ENCODE measurements around the gene NOL4L. TPM values are rescaled to one million over a fixed set of nuclear protein-coding genes. Genes with fewer than 3 reads are reported as not detected.

NOL4L gene
- polyA plus RNA-seq, 3 donors, result 1.1 to 30.9 (median 2.8) TPM

GRCh38 chr20:32460231-32460630 lies 124.9 kb downstream of the NOL4L start:
- Mint-ChIP-seq H3K9me3 (no peaks in the 10 kb centered on the region), H3K4me1 (peaks cover 17% of the 10 kb centered on the region), H3K4me3 (no peak overlapping the region), H3K27ac (peak overlapping the region in 1 of 7 donors; percentile 75), H3K27me3 (ENCODE audit: low read depth in 3 of 3) (peaks cover 0 to 5% (median 0%) of the 10 kb centered on the region in 3 donors), H3K36me3 (peaks cover 20 to 22% of the 10 kb centered on the region in 2 donors)
- intact Hi-C loops (cut with micrococcal nuclease), result no loop called here
- no peak overlapping the region for H2AFZ ChIP-seq (ENCODE audit: insufficient read depth, low read depth, low read length, poor library complexity, severe bottlenecking)
- no peak for DNase-seq
- H3K4me1 ChIP-seq (ENCODE audit: control insufficient read depth in 1 of 2, insufficient read depth in 2 of 2, low read length in 2 of 2), result peaks cover 14 to 20% of the 10 kb centered on the region in 2 donors
- H3K27ac ChIP-seq (ENCODE audit: low read depth in 1 of 2, low read length in 2 of 2), result no peak overlapping the region
- no peaks in the 10 kb centered on the region for H3K27me3 ChIP-seq (ENCODE audit: control insufficient read depth in 2 of 2, insufficient read depth in 2 of 2, low read length in 2 of 2)
- H3K4me3 ChIP-seq (replicated peaks in 1 of 3; ENCODE audit: low read depth in 2 of 3, low read length in 3 of 3), result no peak overlapping the region
- peaks cover 14 to 19% of the 10 kb centered on the region in 2 donors for H3K36me3 ChIP-seq (replicated peaks in 1 of 2; ENCODE audit: control insufficient read depth in 1 of 2, insufficient read depth in 2 of 2, low read length in 2 of 2)
- no peak for TF ChIP-seq CTCF (IDR thresholded peaks at IDR 0.05)
- peaks cover 5% of the 10 kb centered on the region for H3K79me2 ChIP-seq (ENCODE audit: insufficient read depth, low read length)
- no peaks in the 10 kb centered on the region for H3K9me3 ChIP-seq (replicated peaks in 1 of 2; ENCODE audit: control insufficient read depth in 1 of 2, insufficient read depth in 1 of 2, low read length in 2 of 2)
- WGBS (ENCODE audit: insufficient coverage), result 95% methylated on average over 11 of the region's 15 CpGs
- H4K20me1 ChIP-seq (ENCODE audit: insufficient read depth, low read length), result peaks cover 63% of the 10 kb centered on the region
- no peak overlapping the region for H3K4me2 ChIP-seq (replicated peaks; ENCODE audit: extremely low read depth, low read length, poor library complexity, severe bottlenecking)
- no peak overlapping the region for H3K9ac ChIP-seq (ENCODE audit: insufficient read depth, low read length, poor library complexity, severe bottlenecking)

GRCh38 chr20:32458837-32459220 lies 126.3 kb downstream of the NOL4L start:
- no peak for TF ChIP-seq CTCF (IDR thresholded peaks at IDR 0.05)
- Histone ChIP-seq H3K9me3 (replicated peaks in 1 of 2; ENCODE audit: control insufficient read depth in 1 of 2, insufficient read depth in 1 of 2, low read length in 2 of 2) (no peaks in the 10 kb centered on the region), H3K4me1 (ENCODE audit: control insufficient read depth in 1 of 2, insufficient read depth in 2 of 2, low read length in 2 of 2) (peaks cover 10 to 17% of the 10 kb centered on the region in 2 donors), H4K20me1 (ENCODE audit: insufficient read depth, low read length) (peaks cover 52% of the 10 kb centered on the region), H3K36me3 (replicated peaks in 1 of 2; ENCODE audit: control insufficient read depth in 1 of 2, insufficient read depth in 2 of 2, low read length in 2 of 2) (peaks cover 20 to 31% of the 10 kb centered on the region in 2 donors), H3K79me2 (ENCODE audit: insufficient read depth, low read length) (peaks cover 1% of the 10 kb centered on the region), H3K9ac (ENCODE audit: insufficient read depth, low read length, poor library complexity, severe bottlenecking) (no peak overlapping the region), H2AFZ (ENCODE audit: insufficient read depth, low read depth, low read length, poor library complexity, severe bottlenecking) (no peak overlapping the region), H3K27ac (ENCODE audit: low read depth in 1 of 2, low read length in 2 of 2) (no peak overlapping the region), H3K27me3 (ENCODE audit: control insufficient read depth in 2 of 2, insufficient read depth in 2 of 2, low read length in 2 of 2) (no peaks in the 10 kb centered on the region), H3K4me2 (replicated peaks; ENCODE audit: extremely low read depth, low read length, poor library complexity, severe bottlenecking) (no peak overlapping the region), H3K4me3 (replicated peaks in 1 of 3; ENCODE audit: low read depth in 2 of 3, low read length in 3 of 3) (no peak overlapping the region)
- intact Hi-C loops (cut with micrococcal nuclease), result no loop called here
- DNase-seq, result no peak
- 93% methylated on average over 9 of the region's 12 CpGs for WGBS (ENCODE audit: insufficient coverage)
- no peaks in the 10 kb centered on the region for H3K9me3 Mint-ChIP-seq
- no peak overlapping the region for H3K4me3 Mint-ChIP-seq
- H3K36me3 Mint-ChIP-seq, result peaks cover 24 to 25% of the 10 kb centered on the region in 2 donors
- peaks cover 12% of the 10 kb centered on the region for H3K4me1 Mint-ChIP-seq
- H3K27ac Mint-ChIP-seq, result no peak overlapping the region
- peaks cover 0 to 5% (median 0%) of the 10 kb centered on the region in 3 donors for H3K27me3 Mint-ChIP-seq (ENCODE audit: low read depth in 3 of 3)

Measured in CD14-positive monocyte (primary cell).